Measurements from ENCODE around the gene XKRX. TPM values are rescaled to one million over a fixed set of nuclear protein-coding genes. Genes with fewer than 3 reads are reported as not detected.

XKRX gene
- total and polyA plus RNA-seq, 2 of the 8 experiments (the other 6 are each of a cell fraction or from before 2014, with no cell fraction given): 0.70 to 1.3 TPM

- TF ChIP-seq CEBPB (IDR thresholded peaks at IDR 0.05; ENCODE audit: low read depth, low read length): no peak
- no peak for TF ChIP-seq EGR1 (IDR thresholded peaks at IDR 0.05; ENCODE audit: borderline replicate concordance, low read depth, low read length)
- no peak for TF ChIP-seq NANOG (IDR thresholded peaks at IDR 0.05; ENCODE audit: insufficient read depth, low read depth, low read length, poor library complexity, severe bottlenecking)
- TF ChIP-seq SAP30 (IDR thresholded peaks at IDR 0.05; ENCODE audit: insufficient read depth, insufficient replicate concordance, low read length): no peak
- TF ChIP-seq TBP (IDR thresholded peaks at IDR 0.05; ENCODE audit: low read depth, low read length): no peak
- TF ChIP-seq ATF3 (IDR thresholded peaks at IDR 0.05; ENCODE audit: insufficient read depth, low read depth, low read length): no peak
Observed at GRCh38 chrX:100904433-100904832, 24.3 kb downstream of the XKRX start (continued).
